ENCODE measurements around the gene UBASH3B. TPM values are rescaled to one million over a fixed set of nuclear protein-coding genes. Genes with fewer than 3 reads are reported as not detected.

UBASH3B gene
- total RNA-seq, 1 experiment from 2014 or later = 8.0 TPM

GRCh38 chr11:122676638-122677037 is 21.1 kb downstream of the UBASH3B start:
- no peaks in the 10 kb centered on the region for H3K4me1 ChIP-seq (ENCODE audit: insufficient read depth, low read length)
- no peak overlapping the region for H2BK5ac ChIP-seq (ENCODE audit: insufficient read length, low read length)
- no peak overlapping the region for H2AFZ ChIP-seq (ENCODE audit: low read length)
- H3K27me3 ChIP-seq (ENCODE audit: insufficient read depth, low read length) = no peaks in the 10 kb centered on the region
- no peak overlapping the region for H2BK15ac ChIP-seq (ENCODE audit: low read depth, low read length)
- WGBS (ENCODE audit: extremely low coverage, insufficient read length, low lambda C conversion rate) = no CpG with 5 or more reads among the region's 4 CpGs
- no peak overlapping the region for H3K4me3 Mint-ChIP-seq
- H3K27ac Mint-ChIP-seq = no peak overlapping the region
- H3K4ac ChIP-seq (ENCODE audit: low read depth, low read length) = no peak overlapping the region
- no peak overlapping the region for H4K8ac ChIP-seq (replicated peaks; ENCODE audit: insufficient read length, low read depth, low read length)
- TF ChIP-seq, protein P1, sequence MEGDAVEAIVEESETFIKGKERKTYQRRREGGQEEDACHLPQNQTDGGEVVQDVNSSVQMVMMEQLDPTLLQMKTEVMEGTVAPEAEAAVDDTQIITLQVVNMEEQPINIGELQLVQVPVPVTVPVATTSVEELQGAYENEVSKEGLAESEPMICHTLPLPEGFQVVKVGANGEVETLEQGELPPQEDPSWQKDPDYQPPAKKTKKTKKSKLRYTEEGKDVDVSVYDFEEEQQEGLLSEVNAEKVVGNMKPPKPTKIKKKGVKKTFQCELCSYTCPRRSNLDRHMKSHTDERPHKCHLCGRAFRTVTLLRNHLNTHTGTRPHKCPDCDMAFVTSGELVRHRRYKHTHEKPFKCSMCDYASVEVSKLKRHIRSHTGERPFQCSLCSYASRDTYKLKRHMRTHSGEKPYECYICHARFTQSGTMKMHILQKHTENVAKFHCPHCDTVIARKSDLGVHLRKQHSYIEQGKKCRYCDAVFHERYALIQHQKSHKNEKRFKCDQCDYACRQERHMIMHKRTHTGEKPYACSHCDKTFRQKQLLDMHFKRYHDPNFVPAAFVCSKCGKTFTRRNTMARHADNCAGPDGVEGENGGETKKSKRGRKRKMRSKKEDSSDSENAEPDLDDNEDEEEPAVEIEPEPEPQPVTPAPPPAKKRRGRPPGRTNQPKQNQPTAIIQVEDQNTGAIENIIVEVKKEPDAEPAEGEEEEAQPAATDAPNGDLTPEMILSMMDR (conservative IDR thresholded peaks at IDR 0.05) = no peak
- H3K9me3 Mint-ChIP-seq = no peaks in the 10 kb centered on the region
- no peak overlapping the region for H2BK12ac ChIP-seq (ENCODE audit: insufficient read length, low read depth, low read length)
- H3K9ac ChIP-seq (ENCODE audit: extremely low read depth, insufficient read length, low read length) = no peak overlapping the region
- no peak overlapping the region for H4K91ac ChIP-seq (ENCODE audit: insufficient read length, low read depth, low read length)
- H3K56ac ChIP-seq (ENCODE audit: insufficient read length, low read depth, low read length) = no peak overlapping the region
- no peaks in the 10 kb centered on the region for H4K20me1 ChIP-seq (ENCODE audit: control insufficient read depth, insufficient read depth, insufficient read length)
- H3K23me2 ChIP-seq (ENCODE audit: insufficient read length, low read depth, low read length, poor library complexity, severe bottlenecking) = no peaks in the 10 kb centered on the region
- no peak overlapping the region for H3K4me2 ChIP-seq (ENCODE audit: insufficient read depth, insufficient read length, low read length)
- H3K18ac ChIP-seq (ENCODE audit: insufficient read length, low read depth, low read length) = no peak overlapping the region
- H2AK5ac ChIP-seq (ENCODE audit: insufficient read length, low read length) = no peak overlapping the region
- H3K27me3 Mint-ChIP-seq (ENCODE audit: low read depth) = no peaks in the 10 kb centered on the region
- no peaks in the 10 kb centered on the region for H3K79me2 ChIP-seq (ENCODE audit: insufficient read depth, low read length)
- H3K36me3 Mint-ChIP-seq (ENCODE audit: insufficient read depth in 1 of 3, low read depth in 3 of 3) = no peaks in the 10 kb centered on the region; a peak in 1 of 7 replicates
- H3K14ac ChIP-seq (ENCODE audit: insufficient read depth, low read length) = no peak overlapping the region
- no peaks in the 10 kb centered on the region for H3K79me1 ChIP-seq (ENCODE audit: insufficient read depth, low read depth, low read length, poor library complexity, severe bottlenecking)
- H4K5ac ChIP-seq (ENCODE audit: insufficient read length, low read depth, low read length) = no peak overlapping the region
- H3K23ac ChIP-seq (ENCODE audit: insufficient read length, low read depth, low read length) = no peak overlapping the region
- no peak for DNase-seq
- no peak overlapping the region for H3K27ac ChIP-seq (ENCODE audit: insufficient read length, low read depth, low read length)
- no peak overlapping the region for H2BK20ac ChIP-seq (ENCODE audit: low read depth, low read length, poor library complexity, severe bottlenecking)
- H3K4me1 Mint-ChIP-seq = peaks cover 4 to 6% of the 10 kb centered on the region in 2 experiments; a peak in 3 of 4 replicates
- no peak overlapping the region for H3T11ph ChIP-seq (ENCODE audit: low read length)
- H3K9me3 ChIP-seq (ENCODE audit: control insufficient read depth, low read depth, low read length) = no peaks in the 10 kb centered on the region
- H2BK120ac ChIP-seq (ENCODE audit: low read depth, low read length, poor library complexity, severe bottlenecking) = no peak overlapping the region
